Keratinocyte (primary cell): Measurements from ENCODE around the gene PRKN. TPM values are rescaled to one million over a fixed set of nuclear protein-coding genes. Genes with fewer than 3 reads are reported as not detected.

Experiments used
- DNase-seq: peaks from one replicate; pipeline ENCODE4 v3.0.0-alpha.2; 2011; ENCODE audit warnings: low read depth, missing footprints, low spot score
- FAIRE-seq: peaks from 2 replicates; lab custom pipeline; 2011; peaks lifted over from hg19 to GRCh38; lab: Jason Lieb, UNC
- H2AFZ ChIP-seq: 2 replicates; pipeline ENCODE4 v1.6.0; 2012; ENCODE audit warnings: low read length, control low read depth, inconsistent platforms; ENCODE audit not compliant: control insufficient read depth
- H3K27ac ChIP-seq: 2 replicates; pipeline ENCODE4 v1.5.1; 2011; ENCODE audit warnings: low read length; ENCODE audit not compliant: control insufficient read depth, insufficient read depth
- H3K27me3 ChIP-seq: 3 replicates; pipeline ENCODE4 v1.6.0; 2011; ENCODE audit warnings: low read length; ENCODE audit not compliant: control insufficient read depth, insufficient read depth; ENCODE audit errors: extremely low read depth
- H3K36me3 ChIP-seq, 2 experiments: 2 replicates in 1 of 2; 3 replicates in 1 of 2; pipeline ENCODE4 v1.5.1; 2011; ENCODE audit warnings: low read length in 2 of 2, mild to moderate bottlenecking in 1 of 2; ENCODE audit not compliant: control insufficient read depth in 2 of 2, insufficient read depth in 2 of 2; ENCODE audit errors: extremely low read depth in 1 of 2
- H3K4me1 ChIP-seq: 3 replicates; pipeline ENCODE4 v1.5.1; 2011; ENCODE audit warnings: low read length; ENCODE audit not compliant: control insufficient read depth, insufficient read depth; ENCODE audit errors: extremely low read depth
- H3K4me2 ChIP-seq: 3 replicates; pipeline ENCODE4 v1.6.0; 2011; ENCODE audit warnings: low read depth, low read length; ENCODE audit not compliant: control insufficient read depth, insufficient read depth; ENCODE audit errors: extremely low read depth
- H3K4me3 ChIP-seq, 3 experiments: fragments of 200-600 bp in 1 of 3; sonication (generic) in 1 of 3; 2 replicates in 2 of 3; 3 replicates in 1 of 3; pipeline ENCODE4 v1.5.1; 2011 to 2016; ENCODE audit warnings: low read length in 3 of 3, mild to moderate bottlenecking in 3 of 3, control low read depth in 2 of 3, inconsistent platforms in 1 of 3, low read depth in 1 of 3, mixed read lengths in 1 of 3, mixed run types in 1 of 3, moderate library complexity in 1 of 3; ENCODE audit not compliant: control insufficient read depth in 2 of 3, insufficient read depth in 2 of 3; ENCODE audit errors: extremely low read depth in 1 of 3
- H3K79me2 ChIP-seq: 2 replicates; pipeline ENCODE4 v1.6.0; 2012; ENCODE audit warnings: low read length; ENCODE audit not compliant: control insufficient read depth, insufficient read depth
- H3K9ac ChIP-seq: 3 replicates; pipeline ENCODE4 v1.6.0; 2011; ENCODE audit warnings: low read length; ENCODE audit not compliant: control insufficient read depth, insufficient read depth; ENCODE audit errors: extremely low read depth
- H3K9me1 ChIP-seq: 3 replicates; pipeline ENCODE4 v1.6.0; 2011; ENCODE audit warnings: low read length; ENCODE audit not compliant: control insufficient read depth, insufficient read depth; ENCODE audit errors: extremely low read depth
- H3K9me3 ChIP-seq: 2 replicates; pipeline ENCODE4 v1.5.1; 2012; ENCODE audit warnings: low read depth, low read length; ENCODE audit not compliant: control insufficient read depth
- H4K20me1 ChIP-seq: 3 replicates; pipeline ENCODE4 v1.6.0; 2011; ENCODE audit warnings: low read length; ENCODE audit not compliant: control insufficient read depth, insufficient read depth; ENCODE audit errors: extremely low read depth
- CTCF ChIP-seq, 3 experiments: IDR thresholded peaks in 1 of 3; conservative IDR thresholded peaks in 1 of 3; optimal IDR thresholded peaks in 1 of 3; 2 replicates in 2 of 3; 3 replicates in 1 of 3; pipeline versions ENCODE3 to v1.5.1; 2011; ENCODE audit warnings: low read length in 3 of 3, mild to moderate bottlenecking in 3 of 3, moderate library complexity in 2 of 3, control low read depth in 1 of 3, inconsistent platforms in 1 of 3; ENCODE audit not compliant: insufficient read depth in 2 of 3; ENCODE audit errors: extremely low read depth in 1 of 3
- EZH2 ChIP-seq: IDR thresholded peaks from one replicate; pipeline ENCODE4 v1.6.1; 2012; ENCODE audit warnings: inconsistent platforms, mild to moderate bottlenecking, low read length, moderate library complexity
- dilution Hi-C: fragments of 300-500 bp; cut with MboI; formaldehyde crosslinking; loops from one replicate; pipeline ENCODE4 v1.7.0; 2020; ENCODE audit warnings: low sequenced_read_pairs; ENCODE audit not compliant: extremely low pct_ligation_motif_present
- polyA plus RNA-seq, 5 experiments: library from polyadenylated mRNA; depleted of rRNA in 3 of 5; stranded (reverse) in 3 of 5; stranded (forward) in 1 of 5; unstranded in 1 of 5; fragments of >200 nt; gene quantifications; 1 replicate in 1 of 5; 2 replicates in 3 of 5; 3 replicates in 1 of 5; pipeline versions ENCODE4 v1.2.1 to v1.2.3, GENCODE V29; 2011 to 2012; ENCODE audit warnings: missing spikeins in 2 of 5, low read depth in 1 of 5, low replicate concordance in 1 of 5

The PRKN gene
- polyA plus RNA-seq, 1 donor (not counting 4 experiments of a cell fraction or from before 2014, with no cell fraction given), result 0.67 TPM

- no peak for TF ChIP-seq CTCF (optimal IDR thresholded peaks at IDR 0.05 in 1 of 3, IDR thresholded peaks at IDR 0.05 in 1 of 3, conservative IDR thresholded peaks at IDR 0.05 in 1 of 3; ENCODE audit: extremely low read depth in 1 of 3, insufficient read depth in 2 of 3, low read length in 3 of 3)
- TF ChIP-seq EZH2, result no peak
- Histone ChIP-seq H3K9me3 (no peaks in the 10 kb centered on the region), H3K36me3 (no peaks in the 10 kb centered on the region), H4K20me1 (no peaks in the 10 kb centered on the region), H3K4me1 (peaks cover 7% of the 10 kb centered on the region), H3K4me3 (peak overlapping the region in 1 of 3 experiments; percentile 12), H3K27me3 (no peaks in the 10 kb centered on the region), H3K9me1 (no peaks in the 10 kb centered on the region), H2AFZ (peak overlapping the region; percentile 45), H3K9ac (no peak overlapping the region), H3K79me2 (no peaks in the 10 kb centered on the region), H3K4me2 (peak overlapping the region; percentile 31), H3K27ac (no peak overlapping the region)
- FAIRE-seq, result peak; percentile 79
- dilution Hi-C loops, result no loop called here
- peak; percentile 38 for DNase-seq
Observed at GRCh38 chr6:161434921-161435747, 1292.4 kb downstream of the PRKN start.

GRCh38 chr6:161434350-161434749 lies 1293.2 kb downstream of the PRKN start:
- H3K4me3 ChIP-seq, result peak overlapping the region in 1 of 3 experiments; percentile 12

More at GRCh38 chr6:161434350-161434749, 1293.2 kb downstream of the PRKN start:
- Histone ChIP-seq H3K9ac (no peak overlapping the region), H3K27me3 (no peaks in the 10 kb centered on the region), H3K79me2 (no peaks in the 10 kb centered on the region), H3K4me2 (no peak overlapping the region), H3K4me1 (peaks cover 7% of the 10 kb centered on the region), H3K9me3 (no peaks in the 10 kb centered on the region), H4K20me1 (no peaks in the 10 kb centered on the region), H3K27ac (no peak overlapping the region), H3K9me1 (no peaks in the 10 kb centered on the region), H2AFZ (peak overlapping the region; percentile 45), H3K36me3 (no peaks in the 10 kb centered on the region)
- no peak for FAIRE-seq
- no peak for DNase-seq
- no peak for TF ChIP-seq EZH2
- no peak for TF ChIP-seq CTCF (optimal IDR thresholded peaks at IDR 0.05 in 1 of 3, IDR thresholded peaks at IDR 0.05 in 1 of 3, conservative IDR thresholded peaks at IDR 0.05 in 1 of 3; ENCODE audit: extremely low read depth in 1 of 3, insufficient read depth in 2 of 3, low read length in 3 of 3)
- dilution Hi-C loops, result no loop called here
